HepG2 (cell line): Measurements from ENCODE around the gene PRDM11. TPM values are rescaled to one million over a fixed set of nuclear protein-coding genes. Genes with fewer than 3 reads are reported as not detected.

ENCODE experiments used
- ATAC-seq: fragments of 200-7000 bp; cut with Tn5 transposase; 3 replicates; pipeline ENCODE4 v1.9.1; 2020; ENCODE audit warnings: mild to moderate bottlenecking, moderate library complexity
- BruUV-seq: library from RNA; stranded (reverse); fragments of 400-500 nt; replicated peaks from 2 replicates; lab custom pipeline; 2021; lab: Mats Ljungman, UMichigan
- CTCF ChIA-PET: fragments of 300-600 bp; formaldehyde crosslinking; extraction: SDS; loops from one replicate; lab custom pipeline; 2021; ENCODE audit warnings: low total read pairs, inconsistent platforms, low intra/inter-chr PET ratio; lab: Yijun Ruan, JAX
- POLR2A ChIA-PET: fragments of 350-600 bp; sonication (Branson Sonifier 250); formaldehyde crosslinking; loops from one replicate; lab custom pipeline; 2020; ENCODE audit warnings: antibody characterized with exemption, inconsistent platforms; lab: Yijun Ruan, JAX
- DNase-seq: peaks from one replicate; pipeline ENCODE4 v3.0.0-alpha.2; 2015; ENCODE audit warnings: low spot score
- FAIRE-seq: peaks from 3 replicates; lab custom pipeline; 2011; peaks lifted over from hg19 to GRCh38; lab: Jason Lieb, UNC
- H2AFZ ChIP-seq: one replicate; pipeline ENCODE4 v1.6.1; 2011; ENCODE audit warnings: low read length, inconsistent platforms
- H3K27ac ChIP-seq: fragments of 300-600 bp; 3 replicates; pipeline ENCODE4 v1.8.0; 2011; ENCODE audit warnings: mixed run types, mild to moderate bottlenecking, mixed read lengths, low read length, inconsistent platforms; ENCODE audit not compliant: insufficient read depth; ENCODE audit errors: extremely low read length
- H3K27me3 ChIP-seq, 2 experiments: fragments of 200-600 bp in 1 of 2; 2 replicates in 1 of 2; 3 replicates in 1 of 2; pipeline versions ENCODE4 v1.6.0 to v1.8.0; 2011; ENCODE audit warnings: low read length in 2 of 2, mild to moderate bottlenecking in 2 of 2, moderate library complexity in 2 of 2, inconsistent platforms in 1 of 2; ENCODE audit not compliant: insufficient read depth in 2 of 2, control insufficient read depth in 1 of 2
- H3K36me3 ChIP-seq, 2 experiments: fragments of 200-600 bp in 1 of 2; replicated peaks in 1 of 2; 2 replicates in 1 of 2; 3 replicates in 1 of 2; pipeline versions ENCODE4 v1.5.1 to v1.8.0; 2011; ENCODE audit warnings: low read length in 2 of 2, inconsistent platforms in 1 of 2; ENCODE audit not compliant: insufficient read depth in 2 of 2, control insufficient read depth in 1 of 2
- H3K4me1 ChIP-seq: 2 replicates; pipeline ENCODE4 v1.5.1; 2012; ENCODE audit warnings: low read length, inconsistent platforms; ENCODE audit not compliant: insufficient read depth
- H3K4me2 ChIP-seq: 2 replicates; pipeline ENCODE4 v1.6.0; 2011; ENCODE audit warnings: low read depth, low read length, inconsistent platforms
- H3K4me3 ChIP-seq, 3 experiments: fragments of 200-600 bp in 1 of 3; sonication (generic), shearing (Covaris generic) in 1 of 3; replicated peaks in 1 of 3; 2 replicates each; pipeline ENCODE4 v1.5.1; 2011 to 2016; ENCODE audit warnings: low read length in 3 of 3, inconsistent platforms in 2 of 3, low read depth in 2 of 3, mild to moderate bottlenecking in 2 of 3, control low read depth in 1 of 3, mixed read lengths in 1 of 3; ENCODE audit not compliant: insufficient read depth in 1 of 3
- H3K79me2 ChIP-seq: one replicate; pipeline ENCODE4 v1.6.1; 2011; ENCODE audit warnings: low read length, inconsistent platforms; ENCODE audit not compliant: insufficient read depth
- H3K9ac ChIP-seq: 2 replicates; pipeline ENCODE4 v1.6.0; 2011; ENCODE audit warnings: mild to moderate bottlenecking, low read depth, low read length, inconsistent platforms; ENCODE audit not compliant: insufficient read depth
- H3K9me3 ChIP-seq: 2 replicates; pipeline ENCODE4 v1.5.1; 2012; ENCODE audit warnings: mild to moderate bottlenecking, low read length
- H4K20me1 ChIP-seq: 2 replicates; pipeline ENCODE4 v1.6.0; 2011; ENCODE audit warnings: inconsistent platforms, mild to moderate bottlenecking, low read length, moderate library complexity; ENCODE audit not compliant: insufficient read depth
- AHR ChIP-seq: IDR thresholded peaks from 2 replicates; pipeline ENCODE4 v1.6.1; 2018; ENCODE audit warnings: missing genetic modification reagents, missing compliant biosample characterization
- DPF2 ChIP-seq: sonication (generic); formaldehyde crosslinking; IDR thresholded peaks from 2 replicates; pipeline ENCODE4 v1.4.0; 2020; ENCODE audit warnings: mild to moderate bottlenecking, low read depth, missing genetic modification reagents, borderline replicate concordance
- ELF4 ChIP-seq: sonication (generic); formaldehyde crosslinking; IDR thresholded peaks from 2 replicates; pipeline ENCODE4 v1.5.0; 2020; ENCODE audit warnings: missing genetic modification reagents, mild to moderate bottlenecking, moderate library complexity, borderline replicate concordance
- FLYWCH1 ChIP-seq: sonication (generic); formaldehyde crosslinking; IDR thresholded peaks from 2 replicates; pipeline ENCODE4 v1.8.1; 2023; ENCODE audit warnings: mild to moderate bottlenecking, missing genetic modification reagents
- KDM5B ChIP-seq: sonication (generic); formaldehyde crosslinking; IDR thresholded peaks from 2 replicates; pipeline ENCODE4 v1.4.0; 2020; ENCODE audit warnings: missing genetic modification reagents, mild to moderate bottlenecking, borderline replicate concordance
- TCF12 ChIP-seq, 2 experiments: fragments of 450-650 bp in 1 of 2; sonication (generic) in 1 of 2; formaldehyde crosslinking in 1 of 2; IDR thresholded peaks; 2 replicates each; pipeline versions ENCODE4 v1.6.1 to v1.8.0; 2017 to 2022; ENCODE audit warnings: antibody characterized with exemption in 1 of 2, mild to moderate bottlenecking in 1 of 2, missing genetic modification reagents in 1 of 2, moderate library complexity in 1 of 2
- ZFP90 ChIP-seq: sonication (generic); formaldehyde crosslinking; IDR thresholded peaks from 2 replicates; pipeline ENCODE4 v1.8.0; 2022; ENCODE audit warnings: missing genetic modification reagents, mild to moderate bottlenecking, inconsistent platforms, borderline replicate concordance
- ZNF430 ChIP-seq: sonication (generic); formaldehyde crosslinking; IDR thresholded peaks from 2 replicates; pipeline ENCODE4 v1.9.0; 2021; ENCODE audit warnings: mild to moderate bottlenecking, missing genetic modification reagents
- ZNF557 ChIP-seq: sonication (generic); formaldehyde crosslinking; IDR thresholded peaks from 2 replicates; pipeline ENCODE4 v1.4.0; 2020; ENCODE audit warnings: missing genetic modification reagents
- ZNF564 ChIP-seq: sonication (generic); formaldehyde crosslinking; IDR thresholded peaks from 2 replicates; pipeline ENCODE4 v1.8.1; 2023; ENCODE audit warnings: mild to moderate bottlenecking, missing genetic modification reagents
- WGBS: methylation state at CpG from one replicate; pipeline ENCODE4 v1.1.6; 2017; ENCODE audit warnings: low lambda C conversion rate; 5-methylcytosine and 5-hydroxymethylcytosine counted together
- in situ Hi-C: cut with HindIII; loops from 2 replicates; pipeline ENCODE4 v1.10.0; 2017; ENCODE audit warnings: low pct_unique_long_range_greater_than_20kb; ENCODE audit not compliant: extremely low pct_ligation_motif_present
- intact Hi-C: fragments of 100-400 bp; cut with micrococcal nuclease; formaldehyde crosslinking; loops from one replicate; pipeline ENCODE4 v1.10.0; 2022; ENCODE audit not compliant: unreplicated experiment
- polyA plus RNA-seq, 8 experiments: library from polyadenylated mRNA; depleted of rRNA in 3 of 8; stranded (reverse) in 7 of 8; unstranded in 1 of 8; fragments of >200 nt; fragmentation: Illumina TruSeq in 4 of 8; extraction: Trizol in 4 of 8; gene quantifications; 2 replicates each; pipeline versions ENCODE4 v1.2.1 to v1.2.3, GENCODE V29; 2011 to 2016; ENCODE audit warnings: low read depth in 4 of 8, missing spikeins in 1 of 8, mixed read lengths in 1 of 8; ENCODE audit not compliant: insufficient read depth in 1 of 8
- total RNA-seq, 5 experiments: library from RNA; depleted of rRNA; stranded (reverse); fragments of >200 nt; fragmentation: Illumina TruSeq; extraction: Trizol; gene quantifications; 2 replicates each; pipeline ENCODE4 v1.2.3, GENCODE V29; 2016; ENCODE audit warnings: low read depth in 1 of 5
- TF ChIP-seq, protein P1 (sequence below): sonication (generic); formaldehyde crosslinking; IDR thresholded peaks from 2 replicates; pipeline ENCODE4 v1.4.0; 2020; ENCODE audit warnings: mild to moderate bottlenecking, missing genetic modification reagents, borderline replicate concordance
- TF ChIP-seq, protein P2 (sequence below), 2 experiments: fragments of 450-650 bp in 1 of 2; sonication (generic) in 1 of 2; formaldehyde crosslinking; IDR thresholded peaks; 2 replicates each; pipeline versions ENCODE4 v1.5.0 to v1.8.0; 2020 to 2022; ENCODE audit warnings: mild to moderate bottlenecking in 1 of 2, missing genetic modification reagents in 1 of 2

PRDM11 gene
- total and polyA plus RNA-seq, 2 of the 13 experiments (the other 11 are each of a cell fraction or from before 2014, with no cell fraction given): 3.4 to 4.7 TPM

DNA sequence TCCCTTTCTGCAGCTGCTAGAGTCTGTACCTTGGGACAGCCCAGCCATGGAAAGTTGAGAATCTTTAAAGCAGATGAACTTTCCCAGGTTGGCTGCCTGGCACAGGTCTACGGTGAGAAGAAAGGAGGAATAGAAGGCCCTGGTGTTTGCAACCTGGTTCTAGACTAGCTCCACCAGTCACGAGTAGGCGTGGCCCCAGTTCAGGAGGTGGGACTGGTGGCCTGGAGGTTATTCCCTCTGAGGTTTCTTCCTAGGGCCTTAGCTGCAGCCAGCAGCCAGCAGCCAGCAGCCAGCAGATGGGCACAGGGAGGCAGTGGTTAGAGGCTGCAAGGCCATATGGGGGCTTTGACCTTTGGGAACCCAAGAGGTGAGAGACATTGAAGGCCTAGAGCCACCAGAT, 40.9 kb downstream of the PRDM11 start:
- no peaks in the 10 kb centered on the region for H3K9me3 ChIP-seq
- H2AFZ ChIP-seq: no peak overlapping the region
- no peaks in the 10 kb centered on the region for H3K79me2 ChIP-seq
- peaks cover 7 to 21% of the 10 kb centered on the region in 2 experiments; a peak in 4 of 5 replicates for H3K36me3 ChIP-seq
- WGBS: 95% methylated on average over 3 of the region's 3 CpGs
- no peak for FAIRE-seq
- intact Hi-C loops (no loop called here), in situ Hi-C loops (no loop called here)
- H3K27me3 ChIP-seq: no peaks in the 10 kb centered on the region
- H3K4me2 ChIP-seq: no peak overlapping the region
- TF ChIP-seq ZNF557 (no peak), KDM5B (CRISPR knock-in tag) (no peak), ZFP90 (CRISPR knock-in tag) (no peak), AHR (CRISPR knock-in tag) (no peak), TCF12 (IDR thresholded peaks at IDR 0.05) (no peak), TCF12 (CRISPR knock-in tag; IDR thresholded peaks at IDR 0.05) (no peak), ELF4 (CRISPR knock-in tag) (no peak), ZNF564 (CRISPR knock-in tag) (no peak), DPF2 (CRISPR knock-in tag) (no peak), FLYWCH1 (CRISPR knock-in tag) (no peak), ZNF430 (CRISPR knock-in tag) (no peak)
- TF ChIP-seq, protein P1, sequence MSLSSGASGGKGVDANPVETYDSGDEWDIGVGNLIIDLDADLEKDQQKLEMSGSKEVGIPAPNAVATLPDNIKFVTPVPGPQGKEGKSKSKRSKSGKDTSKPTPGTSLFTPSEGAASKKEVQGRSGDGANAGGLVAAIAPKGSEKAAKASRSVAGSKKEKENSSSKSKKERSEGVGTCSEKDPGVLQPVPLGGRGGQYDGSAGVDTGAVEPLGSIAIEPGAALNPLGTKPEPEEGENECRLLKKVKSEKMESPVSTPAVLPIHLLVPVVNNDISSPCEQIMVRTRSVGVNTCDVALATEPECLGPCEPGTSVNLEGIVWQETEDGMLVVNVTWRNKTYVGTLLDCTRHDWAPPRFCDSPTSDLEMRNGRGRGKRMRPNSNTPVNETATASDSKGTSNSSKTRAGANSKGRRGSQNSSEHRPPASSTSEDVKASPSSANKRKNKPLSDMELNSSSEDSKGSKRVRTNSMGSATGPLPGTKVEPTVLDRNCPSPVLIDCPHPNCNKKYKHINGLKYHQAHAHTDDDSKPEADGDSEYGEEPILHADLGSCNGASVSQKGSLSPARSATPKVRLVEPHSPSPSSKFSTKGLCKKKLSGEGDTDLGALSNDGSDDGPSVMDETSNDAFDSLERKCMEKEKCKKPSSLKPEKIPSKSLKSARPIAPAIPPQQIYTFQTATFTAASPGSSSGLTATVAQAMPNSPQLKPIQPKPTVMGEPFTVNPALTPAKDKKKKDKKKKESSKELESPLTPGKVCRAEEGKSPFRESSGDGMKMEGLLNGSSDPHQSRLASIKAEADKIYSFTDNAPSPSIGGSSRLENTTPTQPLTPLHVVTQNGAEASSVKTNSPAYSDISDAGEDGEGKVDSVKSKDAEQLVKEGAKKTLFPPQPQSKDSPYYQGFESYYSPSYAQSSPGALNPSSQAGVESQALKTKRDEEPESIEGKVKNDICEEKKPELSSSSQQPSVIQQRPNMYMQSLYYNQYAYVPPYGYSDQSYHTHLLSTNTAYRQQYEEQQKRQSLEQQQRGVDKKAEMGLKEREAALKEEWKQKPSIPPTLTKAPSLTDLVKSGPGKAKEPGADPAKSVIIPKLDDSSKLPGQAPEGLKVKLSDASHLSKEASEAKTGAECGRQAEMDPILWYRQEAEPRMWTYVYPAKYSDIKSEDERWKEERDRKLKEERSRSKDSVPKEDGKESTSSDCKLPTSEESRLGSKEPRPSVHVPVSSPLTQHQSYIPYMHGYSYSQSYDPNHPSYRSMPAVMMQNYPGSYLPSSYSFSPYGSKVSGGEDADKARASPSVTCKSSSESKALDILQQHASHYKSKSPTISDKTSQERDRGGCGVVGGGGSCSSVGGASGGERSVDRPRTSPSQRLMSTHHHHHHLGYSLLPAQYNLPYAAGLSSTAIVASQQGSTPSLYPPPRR (CRISPR knock-in tag): no peak
- TF ChIP-seq, protein P2, sequence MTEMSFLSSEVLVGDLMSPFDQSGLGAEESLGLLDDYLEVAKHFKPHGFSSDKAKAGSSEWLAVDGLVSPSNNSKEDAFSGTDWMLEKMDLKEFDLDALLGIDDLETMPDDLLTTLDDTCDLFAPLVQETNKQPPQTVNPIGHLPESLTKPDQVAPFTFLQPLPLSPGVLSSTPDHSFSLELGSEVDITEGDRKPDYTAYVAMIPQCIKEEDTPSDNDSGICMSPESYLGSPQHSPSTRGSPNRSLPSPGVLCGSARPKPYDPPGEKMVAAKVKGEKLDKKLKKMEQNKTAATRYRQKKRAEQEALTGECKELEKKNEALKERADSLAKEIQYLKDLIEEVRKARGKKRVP (CRISPR knock-in tag; IDR thresholded peaks at IDR 0.05): no peak
- no peak overlapping the region for H3K4me3 ChIP-seq
- H3K27ac ChIP-seq: no peak overlapping the region
- no TSS peak for BruUV-seq
- no peak for ATAC-seq
- ChIA-PET CTCF (no interaction called here), POLR2A (no interaction called here)
- H3K9ac ChIP-seq: no peak overlapping the region
- no peaks in the 10 kb centered on the region for H4K20me1 ChIP-seq
- no peak for DNase-seq
- H3K4me1 ChIP-seq: no peaks in the 10 kb centered on the region
